Gastroesophageal sphincter (tissue), 3 donors: ENCODE measurements around the gene FLT3.

Experiments used
- CTCF ChIP-seq, 4 experiments: fragments of 200-600 bp in 2 of 4; fragments of 450-650 bp in 2 of 4; sonication (generic) in 1 of 4; IDR thresholded peaks; one replicate each; pipeline ENCODE4 v1.5.1; 2017 to 2019; ENCODE audit warnings: antibody characterized with exemption in 4 of 4, mild to moderate bottlenecking in 2 of 4, moderate library complexity in 2 of 4
- POLR2A ChIP-seq, 2 donors: fragments of 450-650 bp; IDR thresholded peaks; one replicate each; pipeline ENCODE4 v1.6.1; 2017; ENCODE audit warnings: antibody characterized with exemption in 2 of 2, mild to moderate bottlenecking in 2 of 2, moderate library complexity in 1 of 2
- POLR2AphosphoS5 ChIP-seq: sonication (generic); formaldehyde crosslinking; IDR thresholded peaks from one replicate; pipeline ENCODE4 v1.6.1; 2017; ENCODE audit warnings: antibody characterized with exemption

GRCh38 chr13:28012383-28012782 is 88.0 kb downstream of the FLT3 start:
- TF ChIP-seq CTCF (IDR thresholded peaks at IDR 0.05) (no peak), POLR2A (IDR thresholded peaks at IDR 0.05) (no peak), POLR2AphosphoS5 (no peak)
